Hepatocyte (in vitro differentiated cells): ENCODE data around the gene CILP2. TPM values are rescaled to one million over a fixed set of nuclear protein-coding genes. Genes with fewer than 3 reads are reported as not detected.

Experiments
- DNase-seq: peaks from one replicate; pipeline ENCODE4 v3.0.0-alpha.2; 2016; ENCODE audit warnings: low spot score
- H2AFZ ChIP-seq: fragments of 200-600 bp; sonication (generic); 2 replicates; pipeline ENCODE4 v1.6.0; 2016; ENCODE audit warnings: antibody characterized with exemption, mild to moderate bottlenecking
- H3K27ac ChIP-seq: fragments of 200-600 bp; sonication (generic); 2 replicates; pipeline ENCODE4 v1.5.1; 2016; ENCODE audit warnings: mild to moderate bottlenecking
- H3K27me3 ChIP-seq: fragments of 200-600 bp; sonication (generic); 2 replicates; pipeline ENCODE4 v1.6.1; 2016
- H3K36me3 ChIP-seq: fragments of 200-600 bp; sonication (generic); replicated peaks from 2 replicates; pipeline ENCODE4 v1.5.1; 2016; ENCODE audit warnings: low read depth; ENCODE audit not compliant: insufficient read depth
- H3K4me1 ChIP-seq: fragments of 200-600 bp; sonication (generic); 2 replicates; pipeline ENCODE4 v1.5.1; 2016; ENCODE audit warnings: mild to moderate bottlenecking, moderate library complexity; ENCODE audit not compliant: insufficient read depth
- H3K4me2 ChIP-seq: fragments of 200-600 bp; sonication (generic); 2 replicates; pipeline ENCODE4 v1.6.0; 2016
- H3K4me3 ChIP-seq: fragments of 200-600 bp; sonication (generic); 2 replicates; pipeline ENCODE4 v1.5.1; 2016; ENCODE audit warnings: mild to moderate bottlenecking
- H3K79me2 ChIP-seq: fragments of 200-600 bp; sonication (generic); 2 replicates; pipeline ENCODE4 v1.6.0; 2017; ENCODE audit warnings: mild to moderate bottlenecking
- H3K9me2 ChIP-seq: fragments of 200-600 bp; sonication (generic); replicated peaks from 2 replicates; pipeline ENCODE4 v1.6.0; 2017; ENCODE audit warnings: mild to moderate bottlenecking; ENCODE audit not compliant: insufficient read depth
- H3K9me3 ChIP-seq: fragments of 200-600 bp; sonication (generic); 2 replicates; pipeline ENCODE4 v1.5.1; 2016; ENCODE audit warnings: low read depth, mild to moderate bottlenecking
- H4K20me1 ChIP-seq: fragments of 200-600 bp; sonication (generic); 2 replicates; pipeline ENCODE4 v1.6.0; 2016; ENCODE audit warnings: mild to moderate bottlenecking; ENCODE audit not compliant: insufficient read depth, poor library complexity, severe bottlenecking
- CTCF ChIP-seq: fragments of 200-600 bp; sonication (generic); IDR thresholded peaks from 2 replicates; pipeline ENCODE4 v1.5.1; 2016; ENCODE audit warnings: antibody characterized with exemption, mild to moderate bottlenecking; ENCODE audit not compliant: poor library complexity
- EZH2 ChIP-seq: fragments of 200-600 bp; sonication (generic); IDR thresholded peaks from 2 replicates; pipeline ENCODE4 v1.6.1; 2016; ENCODE audit warnings: antibody characterized with exemption, mild to moderate bottlenecking, borderline replicate concordance
- EZH2phosphoT487 ChIP-seq: fragments of 200-600 bp; sonication (generic); IDR thresholded peaks from one replicate; pipeline ENCODE4 v1.6.1; 2018; ENCODE audit warnings: antibody characterized with exemption, mild to moderate bottlenecking, low read depth, moderate library complexity; ENCODE audit not compliant: unreplicated experiment, severe bottlenecking
- WGBS: methylation state at CpG from one replicate; pipeline ENCODE4 v1.1.6; 2016; ENCODE audit warnings: low lambda C conversion rate; ENCODE audit errors: missing lambda C conversion rate; 5-methylcytosine and 5-hydroxymethylcytosine counted together
- polyA plus RNA-seq: library from polyadenylated mRNA; unstranded; fragments of >200 nt; fragmentation: Nextera tagmentation; extraction: Ambion mirVana; gene quantifications from 2 replicates; pipeline ENCODE4 v1.2.1, GENCODE V29; 2016
- total RNA-seq: library from RNA; depleted of rRNA; stranded (reverse); fragments of >200 nt; gene quantifications from 2 replicates; pipeline ENCODE4 v1.2.3, GENCODE V29; 2014

Gene CILP2
- total and polyA plus RNA-seq, 2 experiments from 2014 or later, result 5.7 to 16.5 TPM

GRCh38 chr19:19520989-19521388 lies 17.1 kb upstream of the CILP2 start:
- H3K36me3 ChIP-seq, result no peaks in the 10 kb centered on the region
- TF ChIP-seq EZH2phosphoT487 (no peak), CTCF (no peak), EZH2 (no peak)
- H2AFZ ChIP-seq, result no peak overlapping the region
- no peak overlapping the region for H3K4me3 ChIP-seq
- H4K20me1 ChIP-seq, result peaks cover 24% of the 10 kb centered on the region
- H3K27ac ChIP-seq, result no peak overlapping the region
- H3K79me2 ChIP-seq, result peaks cover 87% of the 10 kb centered on the region
- DNase-seq, result no peak
- H3K4me1 ChIP-seq, result peaks cover 10% of the 10 kb centered on the region
- WGBS, result 92% methylated on average over 6 of the region's 6 CpGs
- no peaks in the 10 kb centered on the region for H3K9me3 ChIP-seq
- no peak overlapping the region for H3K4me2 ChIP-seq
- no peaks in the 10 kb centered on the region for H3K27me3 ChIP-seq
- H3K9me2 ChIP-seq, result no peaks in the 10 kb centered on the region

- WGBS, result 96% methylated on average over 3 of the region's 3 CpGs
- Histone ChIP-seq H3K9me2 (no peaks in the 10 kb centered on the region), H3K27ac (no peak overlapping the region), H3K4me1 (no peaks in the 10 kb centered on the region), H3K27me3 (no peaks in the 10 kb centered on the region), H2AFZ (no peak overlapping the region), H3K36me3 (no peaks in the 10 kb centered on the region), H3K4me3 (no peak overlapping the region), H4K20me1 (peaks cover 28% of the 10 kb centered on the region), H3K4me2 (no peak overlapping the region), H3K9me3 (no peaks in the 10 kb centered on the region), H3K79me2 (peaks cover 66% of the 10 kb centered on the region)
- TF ChIP-seq EZH2 (no peak), CTCF (no peak), EZH2phosphoT487 (no peak)
- no peak for DNase-seq
These were observed 14.9 kb upstream of the CILP2 start for GRCh38 chr19:19523177-19523576.

- TF ChIP-seq EZH2 (no peak), EZH2phosphoT487 (no peak), CTCF (no peak)
- no peaks in the 10 kb centered on the region for H3K9me3 ChIP-seq
- no peaks in the 10 kb centered on the region for H3K36me3 ChIP-seq
- H3K27ac ChIP-seq, result no peak overlapping the region
- H3K4me1 ChIP-seq, result no peaks in the 10 kb centered on the region
- H3K4me2 ChIP-seq, result no peak overlapping the region
- H4K20me1 ChIP-seq, result peaks cover 28% of the 10 kb centered on the region
- H3K4me3 ChIP-seq, result no peak overlapping the region
- H3K9me2 ChIP-seq, result no peaks in the 10 kb centered on the region
- H2AFZ ChIP-seq, result no peak overlapping the region
- H3K79me2 ChIP-seq, result peaks cover 58% of the 10 kb centered on the region
- H3K27me3 ChIP-seq, result no peaks in the 10 kb centered on the region
- WGBS, result 89% methylated on average over 7 of the region's 7 CpGs
- no peak for DNase-seq
These were observed 14.0 kb upstream of the CILP2 start for GRCh38 chr19:19524053-19524452.
